ENCODE measurements around the gene PRXL2B.

Gene PRXL2B

GRCh38 chr1:2582391-2582790, 4.2 kb upstream of the PRXL2B start:
- Mint-ChIP-seq H3K4me3 (no peak overlapping the region), H3K4me1 (peaks cover 77% of the 10 kb centered on the region), H3K27me3 (no peaks in the 10 kb centered on the region), H3K36me3 (ENCODE audit: low read depth) (peaks cover 2% of the 10 kb centered on the region), H3K9me3 (no peaks in the 10 kb centered on the region), H3K27ac (peak overlapping the region; percentile 88)
- DNase-seq = no peak
- no peak for ATAC-seq

DNA sequence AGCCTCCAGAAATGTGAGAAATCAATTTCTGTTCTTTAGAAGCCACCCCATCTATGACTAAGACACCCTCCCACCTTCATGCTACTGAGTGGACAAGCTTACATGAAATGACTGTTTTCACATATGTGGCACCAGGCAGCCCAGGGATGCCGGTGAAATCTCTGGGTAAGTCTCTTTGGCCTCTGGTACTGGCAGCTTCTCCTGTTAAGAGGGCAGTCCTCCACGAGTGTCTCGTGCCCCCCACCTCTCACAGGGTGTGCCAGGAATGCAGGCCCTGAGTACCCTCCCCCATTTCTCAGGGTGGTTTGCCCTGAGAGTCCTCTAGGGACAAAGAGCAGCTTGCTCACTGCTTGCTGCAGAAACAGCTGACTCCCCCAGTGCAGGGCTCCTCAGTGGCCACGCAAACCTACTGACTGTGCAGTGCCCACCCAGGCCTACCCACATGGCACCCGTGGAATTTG, 3.2 kb upstream of the PRXL2B start:
- DNase-seq (peak; percentile 31), ATAC-seq (peak; percentile 9)
- H3K4me3 Mint-ChIP-seq = peak overlapping the region; percentile 82
- H3K27ac Mint-ChIP-seq = peak overlapping the region; percentile 79
- H3K36me3 Mint-ChIP-seq (ENCODE audit: low read depth) = peaks cover 2% of the 10 kb centered on the region
- H3K9me3 Mint-ChIP-seq = no peaks in the 10 kb centered on the region
- no peaks in the 10 kb centered on the region for H3K27me3 Mint-ChIP-seq
- H3K4me1 Mint-ChIP-seq = peaks cover 67% of the 10 kb centered on the region

DNA sequence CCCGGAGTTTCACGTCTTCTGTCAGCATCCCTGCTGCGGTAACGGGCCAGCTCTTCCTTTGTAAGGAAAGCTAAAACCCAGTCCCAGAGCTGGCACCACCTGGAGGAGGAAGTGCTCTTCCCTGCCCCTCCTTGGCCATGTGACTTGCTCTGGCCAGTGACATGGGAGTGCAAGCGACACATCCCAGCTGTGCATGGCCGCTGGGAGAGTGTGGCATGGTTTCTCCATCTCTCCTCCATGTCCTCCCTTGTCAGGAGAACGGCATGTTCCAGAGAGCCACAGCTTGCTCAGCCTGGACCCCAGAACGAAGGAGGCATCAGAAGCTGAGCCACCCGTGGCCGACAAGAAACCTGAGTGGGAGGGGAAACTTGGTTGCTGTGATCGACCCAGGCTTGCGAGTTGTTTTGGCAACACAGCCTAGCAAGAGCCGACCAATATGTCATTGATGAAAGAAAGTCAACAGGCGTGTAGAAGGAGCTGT, 2.7 kb upstream of the PRXL2B start:
- Mint-ChIP-seq H3K36me3 (ENCODE audit: low read depth) (peaks cover under 1% of the 10 kb centered on the region), H3K4me3 (peak overlapping the region; percentile 82), H3K4me1 (peaks cover 61% of the 10 kb centered on the region), H3K27ac (peak overlapping the region; percentile 79), H3K9me3 (no peaks in the 10 kb centered on the region), H3K27me3 (no peaks in the 10 kb centered on the region)
- DNase-seq = peak; percentile 25
- ATAC-seq = no peak

GRCh38 chr1:2584686-2585317, 1.8 kb upstream of the PRXL2B start:
- DNase-seq = no peak
- no peaks in the 10 kb centered on the region for H3K9me3 Mint-ChIP-seq
- H3K27ac Mint-ChIP-seq = peak overlapping the region; percentile 79
- H3K4me3 Mint-ChIP-seq = peak overlapping the region; percentile 82
- ATAC-seq = no peak
- peaks cover 55% of the 10 kb centered on the region for H3K4me1 Mint-ChIP-seq
- H3K27me3 Mint-ChIP-seq = no peaks in the 10 kb centered on the region
- H3K36me3 Mint-ChIP-seq (ENCODE audit: low read depth) = no peaks in the 10 kb centered on the region

DNA sequence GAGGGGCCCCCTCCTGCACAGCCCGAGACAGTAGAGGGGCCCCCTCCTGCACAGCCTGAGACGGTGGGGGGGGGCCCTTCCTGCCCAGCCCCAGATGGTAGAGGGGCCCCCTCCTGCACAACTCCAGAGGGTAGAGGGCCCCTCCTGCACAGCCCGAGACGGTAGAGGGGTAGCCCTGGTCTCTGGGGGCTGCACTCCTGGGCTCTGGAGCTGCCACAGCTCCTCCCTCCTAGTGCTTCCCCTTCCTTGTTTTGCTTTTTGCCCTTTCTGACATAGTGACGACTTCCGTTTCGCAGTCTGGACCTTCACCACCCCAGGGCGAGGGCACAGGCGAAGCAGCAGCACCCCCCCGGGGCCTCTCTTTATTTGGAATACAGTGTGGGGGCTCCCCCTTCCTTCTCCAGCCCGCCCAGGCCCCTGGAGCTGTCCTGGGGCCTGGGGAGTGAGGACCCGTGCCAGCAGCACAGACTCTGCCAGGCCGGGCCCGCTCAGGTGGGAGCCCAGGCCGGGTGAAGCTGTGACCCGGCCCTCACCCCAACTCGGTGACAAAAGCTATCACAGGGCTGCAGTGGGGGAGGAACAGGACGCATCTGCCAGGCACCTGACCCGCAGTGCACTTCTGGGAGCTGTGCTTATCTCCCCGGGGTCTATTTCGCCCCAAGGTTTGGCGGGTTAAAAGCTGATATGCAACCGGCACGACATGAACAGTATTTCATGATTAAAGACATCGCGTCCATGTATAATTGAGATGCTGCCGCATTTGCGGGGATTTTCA, 1.1 kb upstream of the PRXL2B start:
- peak; percentile 78 for DNase-seq
- no peaks in the 10 kb centered on the region for H3K36me3 Mint-ChIP-seq (ENCODE audit: low read depth)
- no peaks in the 10 kb centered on the region for H3K27me3 Mint-ChIP-seq
- H3K9me3 Mint-ChIP-seq = no peaks in the 10 kb centered on the region
- H3K27ac Mint-ChIP-seq = peak overlapping the region; percentile 79
- H3K4me1 Mint-ChIP-seq = peaks cover 49% of the 10 kb centered on the region
- ATAC-seq = peak; percentile 53
- H3K4me3 Mint-ChIP-seq = peak overlapping the region; percentile 82

DNA sequence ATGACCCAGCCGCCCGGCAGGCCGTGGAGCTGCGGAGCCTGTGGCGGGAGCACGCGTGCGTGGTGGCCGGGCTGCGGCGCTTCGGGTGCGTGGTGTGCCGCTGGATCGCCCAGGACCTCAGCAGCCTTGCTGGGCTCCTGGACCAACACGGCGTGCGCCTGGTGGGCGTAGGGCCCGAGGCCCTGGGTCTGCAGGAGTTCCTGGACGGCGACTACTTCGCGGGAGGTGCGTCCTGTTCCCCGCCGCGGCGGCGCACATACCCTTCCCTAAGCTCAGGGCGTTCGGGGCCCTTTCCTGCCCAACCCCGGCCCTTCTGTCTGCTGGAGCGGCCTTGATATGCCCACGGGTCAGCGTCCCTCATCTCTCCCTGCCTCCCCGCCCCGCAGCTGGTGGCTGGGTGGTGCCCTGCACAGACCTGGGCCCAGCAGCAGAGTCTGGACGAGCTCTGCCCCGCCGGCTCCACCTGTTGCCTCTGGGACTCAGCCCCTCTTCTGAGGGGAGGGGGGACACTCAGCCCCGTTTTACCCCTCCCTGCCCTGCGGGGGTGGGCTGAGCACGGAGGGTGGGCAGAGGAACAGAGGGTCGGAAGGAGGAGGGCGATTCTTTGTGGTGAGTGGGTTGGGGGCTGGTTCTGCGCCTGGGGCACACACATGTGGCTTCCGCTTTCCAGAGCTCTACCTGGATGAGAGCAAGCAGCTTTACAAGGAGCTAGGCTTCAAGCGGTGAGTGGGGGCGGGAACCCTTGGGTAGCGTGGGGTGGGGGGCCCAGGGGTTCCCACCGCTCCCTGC, 688 bp downstream of the PRXL2B start:
- no peak for ATAC-seq
- Mint-ChIP-seq H3K4me3 (peak overlapping the region; percentile 77), H3K27me3 (no peaks in the 10 kb centered on the region), H3K36me3 (ENCODE audit: low read depth) (no peaks in the 10 kb centered on the region), H3K9me3 (no peaks in the 10 kb centered on the region), H3K27ac (no peak overlapping the region), H3K4me1 (peaks cover 31% of the 10 kb centered on the region)
- DNase-seq = no peak

DNA sequence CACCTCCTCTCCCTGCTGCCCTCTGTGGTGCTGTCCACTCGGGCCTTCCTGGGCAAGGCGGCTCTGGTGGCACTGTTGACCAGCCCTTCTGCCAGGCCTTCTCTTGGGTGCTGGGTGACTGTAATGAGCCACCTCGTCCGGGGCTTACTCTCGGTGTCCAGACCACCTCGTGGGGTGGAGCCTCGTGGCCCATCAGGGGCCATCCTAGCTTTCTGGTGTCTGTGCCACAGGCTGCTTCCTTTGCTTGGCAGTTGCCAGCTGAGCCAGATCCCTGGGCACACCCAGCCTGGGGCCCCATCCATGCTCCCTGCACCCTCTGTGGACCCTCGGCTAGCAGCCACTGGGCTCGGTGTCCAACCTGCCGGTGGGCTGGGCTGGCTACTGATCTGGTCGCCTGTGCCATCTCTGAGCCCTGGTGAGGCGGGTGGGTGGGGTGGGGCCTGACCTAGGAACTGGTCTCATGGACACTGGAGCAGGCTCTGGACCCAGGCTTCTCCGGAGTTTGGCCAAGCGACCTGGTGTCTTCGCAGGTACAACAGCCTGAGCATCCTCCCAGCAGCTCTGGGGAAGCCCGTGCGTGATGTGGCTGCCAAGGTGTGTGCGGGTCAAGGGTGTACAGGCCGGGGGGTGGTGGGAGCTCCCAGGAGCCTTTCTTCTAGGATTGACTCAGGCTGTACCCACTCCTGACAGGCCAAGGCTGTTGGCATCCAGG, 1.4 kb downstream of the PRXL2B start:
- Mint-ChIP-seq H3K27ac (no peak overlapping the region), H3K4me3 (peak overlapping the region; percentile 77), H3K9me3 (no peaks in the 10 kb centered on the region), H3K27me3 (no peaks in the 10 kb centered on the region), H3K36me3 (ENCODE audit: low read depth) (no peaks in the 10 kb centered on the region), H3K4me1 (peaks cover 26% of the 10 kb centered on the region)
- DNase-seq (no peak), ATAC-seq (no peak)

DNA sequence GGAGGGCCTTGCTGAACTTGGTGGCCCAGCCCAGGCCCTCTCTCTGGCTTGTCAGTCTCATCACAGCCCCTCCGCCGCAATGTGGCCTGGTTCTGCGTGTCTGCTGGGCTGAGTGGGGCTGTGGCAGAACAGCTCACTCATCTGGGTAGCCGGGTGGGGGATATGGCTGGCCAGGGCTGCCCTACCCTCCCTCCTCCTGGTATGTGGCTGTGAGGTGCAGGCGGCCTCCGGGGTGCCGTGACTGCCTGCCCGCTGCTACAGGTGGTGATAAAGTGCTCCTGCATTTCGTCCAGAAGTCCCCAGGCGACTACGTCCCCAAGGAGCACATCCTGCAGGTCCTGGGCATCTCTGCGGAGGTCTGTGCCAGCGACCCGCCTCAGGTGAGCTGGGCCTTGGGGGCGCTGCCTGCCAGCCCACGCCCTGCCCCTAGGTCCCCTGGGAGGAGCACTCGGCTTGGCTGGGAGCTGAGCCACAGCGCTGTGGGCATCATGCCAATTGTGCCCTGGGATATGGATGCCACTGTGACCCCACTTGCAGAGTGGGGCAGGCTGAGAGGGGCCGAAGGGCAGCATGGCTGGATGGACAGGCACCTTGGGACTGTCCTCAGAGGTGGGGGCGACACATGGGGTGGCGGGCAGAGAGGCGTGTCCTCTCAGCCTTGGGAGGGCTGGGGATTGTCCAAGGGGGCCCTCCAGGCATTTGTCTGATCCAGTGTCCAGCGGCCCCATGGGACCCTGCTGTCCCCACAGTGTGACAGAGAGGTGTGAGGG, 2.3 kb downstream of the PRXL2B start:
- Mint-ChIP-seq H3K9me3 (no peaks in the 10 kb centered on the region), H3K4me3 (no peak overlapping the region)

GRCh38 chr1:2589431-2590232, 3.1 kb downstream of the PRXL2B start:
- H3K27me3 Mint-ChIP-seq = no peaks in the 10 kb centered on the region
- no peaks in the 10 kb centered on the region for H3K36me3 Mint-ChIP-seq (ENCODE audit: low read depth)
- H3K4me1 Mint-ChIP-seq = peaks cover 10% of the 10 kb centered on the region
- no peak overlapping the region for H3K27ac Mint-ChIP-seq
- no peaks in the 10 kb centered on the region for H3K9me3 Mint-ChIP-seq
- no peak for ATAC-seq
- no peak for DNase-seq
- no peak overlapping the region for H3K4me3 Mint-ChIP-seq

More for the DNA sequence above, 2.3 kb downstream of the PRXL2B start:
- Mint-ChIP-seq H3K27ac (no peak overlapping the region), H3K4me1 (peaks cover 18% of the 10 kb centered on the region), H3K27me3 (no peaks in the 10 kb centered on the region), H3K36me3 (ENCODE audit: low read depth) (no peaks in the 10 kb centered on the region)
- DNase-seq (no peak), ATAC-seq (no peak)

- no peaks in the 10 kb centered on the region for H3K27me3 Mint-ChIP-seq
- peaks cover 3% of the 10 kb centered on the region for H3K4me1 Mint-ChIP-seq
- H3K36me3 Mint-ChIP-seq (ENCODE audit: low read depth) = no peaks in the 10 kb centered on the region
- H3K9me3 Mint-ChIP-seq = no peaks in the 10 kb centered on the region
- no peak overlapping the region for H3K4me3 Mint-ChIP-seq
- DNase-seq (no peak), ATAC-seq (no peak)
- H3K27ac Mint-ChIP-seq = no peak overlapping the region
Measured at GRCh38 chr1:2590233-2591141, 3.9 kb downstream of the PRXL2B start.

GRCh38 chr1:2591233-2591580, 4.6 kb downstream of the PRXL2B start:
- H3K9me3 Mint-ChIP-seq = no peaks in the 10 kb centered on the region
- peaks cover 2% of the 10 kb centered on the region for H3K4me1 Mint-ChIP-seq
- no peaks in the 10 kb centered on the region for H3K27me3 Mint-ChIP-seq
- no peaks in the 10 kb centered on the region for H3K36me3 Mint-ChIP-seq (ENCODE audit: low read depth)
- DNase-seq (no peak), ATAC-seq (no peak)
- no peak overlapping the region for H3K4me3 Mint-ChIP-seq
- no peak overlapping the region for H3K27ac Mint-ChIP-seq

- H3K9me3 Mint-ChIP-seq = no peaks in the 10 kb centered on the region
- no peak overlapping the region for H3K4me3 Mint-ChIP-seq
- peaks cover 2% of the 10 kb centered on the region for H3K4me1 Mint-ChIP-seq
- H3K27ac Mint-ChIP-seq = no peak overlapping the region
- DNase-seq (no peak), ATAC-seq (no peak)
- H3K27me3 Mint-ChIP-seq = no peaks in the 10 kb centered on the region
- no peaks in the 10 kb centered on the region for H3K36me3 Mint-ChIP-seq (ENCODE audit: low read depth)
Measured at GRCh38 chr1:2591581-2592261, 5.1 kb downstream of the PRXL2B start.
